Left hindlimb (tissue), 1 donor: ENCODE data around the gene MYO1A.

Experiments
- DNase-seq: peaks from one replicate; pipeline ENCODE4 v3.0.0-alpha.2; 2018

The MYO1A gene

DNA sequence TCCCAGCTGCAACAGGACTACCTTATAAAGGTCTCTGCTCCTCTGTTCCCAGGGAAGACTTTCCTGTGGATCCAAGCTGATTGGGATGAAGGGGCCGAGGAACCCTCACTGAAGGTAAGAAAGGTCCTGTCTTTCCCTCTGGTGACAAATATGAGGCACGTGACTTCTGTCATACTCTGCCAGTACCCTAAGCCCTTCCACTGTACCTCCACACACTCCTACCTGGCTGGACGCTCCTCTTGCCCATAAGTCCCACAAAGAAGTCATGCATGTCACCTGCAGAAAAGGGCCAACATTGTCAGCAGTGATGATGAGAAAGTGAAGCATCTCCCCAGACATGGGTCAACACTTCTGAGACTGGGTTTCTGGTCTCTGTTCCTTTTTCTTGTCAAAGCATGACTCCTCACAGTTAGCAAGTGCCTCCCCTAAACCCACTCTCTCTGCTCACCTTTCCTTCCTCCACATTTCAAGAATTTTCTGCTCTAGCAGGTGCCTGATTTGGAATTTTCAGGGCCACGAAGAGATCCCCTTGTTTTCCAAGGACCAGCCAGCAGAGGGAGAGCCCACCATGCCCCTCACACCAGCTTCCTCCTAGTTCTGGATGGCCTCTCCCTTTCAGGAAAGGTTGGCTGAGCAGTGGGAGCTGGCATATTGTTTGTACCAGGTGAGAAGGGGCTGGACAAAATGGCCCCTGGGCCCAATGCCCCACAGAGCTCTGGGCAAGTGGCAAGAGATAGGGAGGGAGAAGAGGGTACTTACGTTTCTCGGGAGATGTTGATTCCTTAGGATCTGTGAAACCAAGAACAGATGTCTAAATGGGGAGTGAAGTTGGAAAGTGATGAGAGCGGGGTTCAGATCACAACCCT, 37.1 kb downstream of the MYO1A start:
- no peak for DNase-seq

DNA sequence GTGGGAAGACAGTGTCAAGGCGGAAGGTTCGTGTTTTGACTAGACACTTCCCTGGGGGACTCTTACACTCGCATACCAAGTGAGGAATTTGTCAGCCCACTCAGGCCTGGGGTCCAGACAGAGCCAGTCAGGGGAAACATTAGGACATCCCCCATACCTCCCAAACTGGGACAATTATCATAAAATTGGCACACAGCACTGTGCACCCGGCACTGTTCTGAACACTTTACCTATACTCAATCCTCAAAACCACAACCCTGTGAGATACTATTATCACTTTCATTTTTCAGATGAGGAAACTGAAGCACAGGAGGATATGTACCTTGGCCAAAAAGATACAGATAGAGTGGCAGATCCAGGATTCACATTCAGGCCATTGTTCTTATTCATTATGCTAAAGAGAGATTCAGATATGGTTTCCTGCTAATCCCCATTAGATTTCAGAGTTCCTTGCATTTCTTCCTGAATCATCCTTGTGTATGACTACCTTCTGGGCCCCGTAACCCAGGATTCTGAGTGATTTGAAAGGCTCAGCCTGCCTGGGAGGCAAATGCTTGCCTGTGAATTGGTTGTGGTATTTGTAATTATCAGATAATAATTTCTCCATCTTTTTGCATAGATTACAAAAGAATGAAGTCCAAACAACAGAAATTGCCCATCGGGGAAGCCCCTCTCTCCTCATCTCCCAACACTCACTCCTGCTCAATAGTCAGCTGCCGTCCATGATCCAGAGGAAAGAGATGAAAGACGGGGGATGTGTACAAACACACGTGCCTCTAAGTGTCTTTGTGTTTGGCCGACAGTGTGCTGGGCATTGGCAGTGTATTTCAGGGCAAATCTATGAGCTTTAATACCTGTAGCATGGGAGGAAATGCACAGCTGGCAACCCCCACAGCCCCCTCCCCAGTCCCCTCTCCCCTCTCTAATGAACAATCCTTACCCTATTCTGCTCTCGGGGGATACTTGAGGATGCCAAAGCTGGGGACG, 38.2 kb downstream of the MYO1A start:
- no peak for DNase-seq

DNA sequence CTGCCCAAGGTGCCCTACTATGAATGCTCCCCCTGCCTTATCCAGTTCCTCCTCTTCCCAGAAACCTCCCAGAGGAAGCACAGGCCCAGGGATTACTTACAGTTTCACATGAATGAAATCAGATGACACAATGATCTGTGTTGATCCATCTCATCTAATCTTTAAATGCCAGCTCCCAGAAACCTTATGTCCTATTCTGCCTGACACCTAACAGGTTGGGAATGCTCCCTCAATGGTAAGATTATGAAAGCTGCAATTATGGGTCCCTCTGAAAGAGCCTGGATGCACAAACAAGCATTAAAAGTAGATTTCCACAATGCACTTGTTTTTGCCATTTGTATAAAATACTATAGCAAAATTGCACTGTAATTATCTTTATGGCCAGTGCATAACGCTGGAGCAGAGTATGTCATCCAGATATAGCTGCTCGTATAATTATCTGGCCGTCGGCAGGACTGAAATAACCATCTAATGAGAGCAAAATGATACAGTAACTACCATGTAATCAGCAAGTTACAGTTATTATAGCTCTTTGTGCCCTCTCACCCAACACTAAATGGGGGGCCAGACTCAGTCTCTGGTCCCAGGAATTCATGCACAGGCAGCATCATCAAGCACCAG, 39.2 kb downstream of the MYO1A start:
- DNase-seq, result no peak

DNA sequence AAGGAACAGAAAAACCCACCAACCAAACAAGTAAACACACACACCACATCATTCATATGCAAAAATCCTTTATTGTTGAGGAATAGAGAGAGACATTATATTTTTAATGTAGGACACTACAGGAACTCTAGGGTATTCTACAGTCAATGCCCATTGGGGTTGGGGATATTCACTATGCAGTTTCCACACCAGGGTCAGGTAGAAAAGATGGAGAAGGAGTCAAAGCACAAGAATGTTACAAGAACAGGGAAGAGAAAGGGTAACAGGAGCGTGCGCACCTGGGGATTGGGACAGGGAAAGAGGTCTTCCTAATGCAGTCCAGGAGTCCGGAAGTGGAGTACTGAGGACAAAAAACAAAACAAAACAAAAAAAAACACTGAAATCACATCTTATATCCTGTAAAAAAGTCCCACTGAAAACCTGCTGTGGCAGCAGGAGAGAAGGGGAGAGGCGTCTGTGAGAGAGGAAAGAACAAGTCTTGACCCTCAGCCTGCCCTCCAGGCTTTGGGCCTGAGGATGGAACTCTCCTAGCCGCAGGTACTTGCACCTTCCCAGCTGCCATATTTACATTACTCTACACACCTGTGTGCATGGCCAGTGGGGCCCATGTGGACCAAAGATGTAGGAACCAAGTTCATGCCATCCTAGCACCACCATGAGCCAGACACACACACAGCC, 39.8 kb downstream of the MYO1A start:
- no peak for DNase-seq

DNA sequence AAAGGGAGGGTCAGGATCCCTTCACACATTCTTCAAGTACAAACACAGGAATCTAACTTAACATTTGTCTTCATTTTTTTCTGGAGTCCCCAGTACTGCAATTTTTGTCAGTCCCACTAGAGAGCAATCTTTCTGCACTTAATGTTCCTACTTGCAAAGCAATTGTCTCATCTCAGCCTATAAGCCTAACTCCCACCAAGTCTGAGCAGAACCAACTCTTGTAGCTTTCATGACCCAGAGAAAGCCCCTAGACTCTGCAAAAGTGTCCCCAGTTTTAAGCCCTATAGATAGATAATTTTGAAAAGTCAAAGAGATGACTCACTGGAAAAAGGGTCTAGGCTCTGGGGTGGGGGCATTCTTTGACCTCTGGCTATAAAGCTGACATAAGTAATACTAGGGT, 41.8 kb downstream of the MYO1A start:
- no peak for DNase-seq

DNA sequence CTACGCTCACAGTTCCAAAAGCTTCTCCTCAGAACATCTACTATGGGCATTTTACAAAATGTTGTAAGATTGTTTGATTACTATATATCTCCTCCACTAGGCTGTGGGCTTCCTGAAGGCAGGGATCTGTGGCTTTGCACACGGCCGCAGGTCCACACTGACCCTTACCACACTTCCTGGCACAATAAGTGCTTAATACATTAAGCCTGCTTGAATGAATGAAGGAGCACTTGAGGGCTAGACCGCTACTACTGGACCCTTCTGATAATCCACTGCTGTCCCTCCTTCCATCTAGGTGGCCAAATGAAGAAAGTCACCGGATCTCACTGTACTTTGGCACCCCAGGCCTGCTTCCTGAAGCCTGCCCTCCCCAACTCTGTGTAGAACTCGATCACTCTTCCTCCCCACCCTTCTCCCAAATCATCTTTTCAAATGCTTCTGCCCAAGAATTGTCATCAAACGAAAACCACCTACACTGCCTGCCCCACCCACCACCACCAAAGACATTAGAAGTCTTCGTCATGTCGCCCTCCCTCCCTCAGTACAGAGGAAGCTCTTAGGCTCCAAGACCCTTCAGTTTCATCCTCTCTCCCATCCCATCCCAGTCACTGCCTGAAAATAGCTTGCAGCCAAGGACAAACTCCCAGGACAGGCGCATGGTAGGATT, 43.0 kb downstream of the MYO1A start:
- DNase-seq, result no peak

DNA sequence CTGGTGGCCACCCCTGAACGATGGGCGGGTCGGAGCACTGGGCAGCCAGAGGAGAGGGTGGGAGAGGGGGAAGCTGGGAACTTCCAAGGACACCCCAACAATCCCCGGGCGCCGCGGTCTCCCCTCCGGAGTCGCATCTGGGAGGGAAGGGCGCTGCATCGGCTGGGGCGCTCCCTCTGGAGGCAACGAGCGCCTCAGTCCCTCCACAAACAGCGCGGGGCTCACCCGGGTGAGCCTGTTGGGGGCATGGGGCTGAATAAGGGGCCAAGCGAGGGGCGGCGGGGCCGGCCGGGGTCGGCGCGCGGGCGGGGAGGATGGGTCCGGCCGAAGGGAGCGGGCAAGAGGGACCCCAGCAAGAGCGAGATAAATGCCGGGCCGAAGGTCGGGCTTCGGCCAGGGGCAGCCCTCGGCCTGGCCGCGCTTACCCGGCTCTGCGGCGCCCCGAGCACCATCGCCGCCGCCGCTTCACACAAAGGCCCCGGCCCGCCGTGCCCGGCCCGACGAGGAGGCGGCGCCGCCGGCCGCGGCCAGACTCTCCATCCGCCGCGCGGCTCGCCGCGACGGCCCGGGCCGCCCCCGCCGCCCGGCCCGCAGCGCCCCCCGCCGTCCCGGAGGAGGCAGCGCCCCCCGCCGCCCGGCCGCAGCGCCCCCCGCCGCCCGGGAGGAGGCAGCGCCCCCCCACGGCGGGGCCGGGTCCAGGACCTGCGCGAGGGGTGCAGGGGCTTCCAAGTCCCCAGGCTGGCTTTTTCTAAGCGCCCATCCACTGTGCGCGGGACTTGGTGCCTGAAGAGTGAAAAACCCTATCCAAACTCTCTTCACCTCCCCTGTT, 43.7 kb downstream of the MYO1A start, which contains the start of gene ZBTB39:
Gene ZBTB39 (minus strand): TSS at position 567 of the 829 bp plus-strand sequence. CDS start 1,629 bp downstream, outside the sequence.
- peak; percentile 67 for DNase-seq

DNA sequence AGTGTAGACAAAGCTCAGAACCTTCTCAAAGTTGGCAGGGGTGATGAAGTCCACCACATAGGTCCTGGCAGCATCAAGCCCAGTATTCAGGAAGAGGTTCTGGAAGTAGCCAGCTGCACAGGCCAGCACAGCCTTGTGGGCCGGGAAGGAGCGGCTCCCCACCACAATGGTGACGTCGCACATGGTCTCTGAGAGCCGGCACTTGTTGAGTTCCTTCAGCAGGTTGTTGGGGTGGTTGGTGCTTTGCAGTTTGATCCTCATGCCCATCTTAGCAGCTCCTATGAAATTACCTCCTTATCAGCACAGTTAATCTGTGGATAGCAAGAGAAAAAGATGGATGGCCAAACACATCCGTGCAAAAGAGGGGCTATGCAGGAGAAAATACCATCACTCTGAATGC, 45.3 kb downstream of the MYO1A start:
- DNase-seq, result no peak

DNA sequence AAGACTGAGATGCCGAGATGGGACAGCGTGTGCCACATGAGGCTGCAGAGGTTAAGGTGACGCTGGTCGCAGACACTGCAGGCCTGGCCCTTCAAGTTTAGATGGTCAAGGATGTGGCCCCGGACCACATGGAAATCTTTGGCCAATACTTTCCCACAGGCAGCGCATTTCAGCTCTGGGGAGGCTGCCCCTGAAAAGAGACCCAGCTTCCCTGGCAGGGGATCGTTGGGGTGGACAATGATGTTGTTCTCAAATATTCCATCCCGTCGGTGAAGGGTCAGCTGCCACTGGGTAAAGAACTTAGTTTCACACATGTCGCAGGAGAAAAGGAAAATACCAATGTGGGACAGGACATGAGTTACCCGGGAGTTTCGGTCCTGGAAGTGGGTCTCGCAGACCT, 46.5 kb downstream of the MYO1A start:
- DNase-seq, result no peak

DNA sequence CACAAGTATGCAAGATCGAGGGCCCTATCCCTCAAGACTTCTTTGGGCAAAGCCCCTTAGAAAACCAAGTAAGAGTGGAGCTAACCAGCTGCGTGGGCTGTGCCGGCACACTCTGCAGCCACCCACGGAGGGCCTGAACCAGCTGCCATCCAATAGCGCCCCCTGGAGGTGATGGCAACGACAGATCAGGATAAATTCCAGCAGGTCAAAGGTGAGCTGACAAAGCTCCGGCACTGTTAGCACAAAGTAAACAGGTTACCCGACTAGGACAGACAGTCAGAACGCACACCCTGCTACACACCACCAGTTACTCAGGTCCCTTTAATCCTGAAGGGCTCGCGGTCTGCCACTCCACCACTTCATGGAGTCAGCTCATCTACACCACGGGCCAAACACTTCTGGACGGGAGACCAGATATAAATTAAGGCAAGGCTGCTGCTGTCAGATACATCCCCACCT, 48.5 kb downstream of the MYO1A start:
- no peak for DNase-seq

DNA sequence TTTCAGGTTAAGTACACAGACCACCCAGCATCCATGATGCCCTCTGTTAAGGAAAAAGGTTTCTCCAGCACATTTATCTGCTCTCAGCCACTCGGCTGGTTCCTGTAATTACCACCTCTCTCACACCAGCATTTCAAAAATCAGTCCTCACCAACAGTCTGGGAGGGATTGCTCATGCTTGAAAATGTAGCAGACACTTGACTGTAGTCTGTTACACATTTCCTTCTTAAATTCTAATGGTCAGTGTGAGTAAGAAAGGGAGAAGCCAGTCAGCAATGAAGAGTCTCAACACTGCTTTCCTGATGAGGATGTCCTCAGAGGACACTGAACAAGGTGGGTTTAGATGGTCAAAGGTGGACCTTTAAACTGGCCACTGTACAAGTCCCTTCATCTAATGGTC, 49.5 kb downstream of the MYO1A start:
- DNase-seq, result no peak

DNA sequence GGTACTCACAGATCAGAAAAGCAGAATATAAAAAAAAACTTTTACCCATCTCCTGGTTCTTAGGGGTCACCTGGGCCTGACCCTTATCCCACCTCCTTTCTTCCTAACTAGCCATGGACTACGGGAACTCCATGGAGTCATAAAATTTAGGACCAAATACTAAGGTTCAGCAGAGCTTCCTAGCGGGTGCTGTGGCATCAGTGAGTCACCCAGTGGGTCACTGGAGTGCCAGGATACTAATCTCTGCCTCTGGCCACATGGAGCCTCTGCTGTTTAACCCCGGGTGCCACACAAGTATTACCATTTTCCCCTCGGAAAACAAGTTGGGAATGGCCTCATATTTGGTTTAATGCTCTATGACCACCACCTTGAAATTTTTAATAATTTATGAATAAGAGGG, 50.5 kb downstream of the MYO1A start:
- DNase-seq, result no peak

DNA sequence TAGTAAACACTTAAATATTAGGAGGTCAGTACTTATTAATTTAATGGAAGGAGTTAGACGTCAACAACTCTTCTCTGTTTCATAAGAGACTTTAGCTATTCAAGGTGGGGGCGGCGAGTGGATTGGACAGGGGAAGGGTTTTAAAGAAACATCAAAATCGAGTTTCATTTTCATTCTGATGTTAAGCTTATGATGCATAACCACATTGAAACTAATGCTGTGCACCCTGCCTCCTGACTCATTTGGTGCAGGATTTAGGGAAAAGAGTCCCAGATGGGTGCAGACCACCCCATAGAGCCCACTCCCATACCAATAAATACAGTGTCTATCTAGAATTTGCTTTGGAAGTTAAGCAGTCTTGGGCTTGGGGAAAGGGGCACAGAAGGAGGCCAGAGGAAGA, 50.9 kb downstream of the MYO1A start:
- DNase-seq, result no peak

DNA sequence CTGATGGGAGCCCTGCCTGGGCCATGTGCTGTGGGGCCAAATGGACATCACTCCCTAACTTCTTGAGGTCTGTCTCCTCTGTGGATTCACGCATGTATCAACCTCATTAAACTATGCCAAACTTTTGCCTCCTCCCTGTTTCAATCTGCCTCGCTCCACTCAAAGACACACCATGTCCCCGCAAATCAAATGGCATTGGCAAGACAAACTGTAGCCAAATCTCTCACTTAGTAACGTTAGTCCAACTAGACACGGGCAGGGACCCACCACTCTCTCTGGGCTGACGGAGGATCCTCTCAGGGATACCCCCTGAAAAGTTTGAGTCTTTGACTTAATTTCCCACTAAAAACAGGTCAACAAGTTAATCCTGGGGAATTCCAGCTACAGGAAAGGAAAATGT, 51.6 kb downstream of the MYO1A start:
- DNase-seq, result no peak

DNA sequence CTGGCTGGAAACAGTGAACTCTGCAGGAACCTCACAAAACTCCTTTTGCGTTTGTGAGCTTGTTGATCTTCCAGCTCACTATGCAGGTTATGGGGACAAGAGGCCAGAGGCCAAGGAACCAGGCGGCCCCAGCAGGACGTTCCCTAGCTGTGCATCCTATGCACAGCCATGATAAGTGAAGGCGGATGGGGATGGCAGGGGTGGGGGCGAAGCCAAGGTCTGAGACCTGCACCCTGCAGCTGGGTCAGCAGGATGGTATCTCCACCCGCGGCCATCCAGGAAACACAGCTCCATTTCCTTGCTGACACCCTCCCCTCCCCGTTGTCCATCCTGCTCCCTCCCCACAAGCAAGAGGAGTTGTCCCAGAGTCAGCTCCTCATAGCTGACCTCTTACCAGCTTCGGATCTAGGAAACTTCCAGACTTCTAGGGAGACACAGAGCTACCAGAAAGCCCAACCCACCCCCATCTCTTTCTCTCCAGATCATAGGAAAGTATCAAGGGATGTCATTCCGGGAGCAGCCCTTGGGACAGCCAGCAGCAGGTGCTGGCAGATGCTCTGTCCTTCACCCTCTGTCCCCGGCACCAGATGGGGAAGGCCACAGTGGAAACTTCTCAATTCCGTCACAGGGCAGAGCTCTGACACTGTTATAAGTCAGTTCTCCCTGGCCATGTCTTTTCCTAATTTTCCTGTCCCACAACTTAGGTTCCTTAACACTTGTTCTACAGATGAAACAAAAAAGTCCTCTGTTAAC, 53.0 kb downstream of the MYO1A start:
- DNase-seq, result no peak

DNA sequence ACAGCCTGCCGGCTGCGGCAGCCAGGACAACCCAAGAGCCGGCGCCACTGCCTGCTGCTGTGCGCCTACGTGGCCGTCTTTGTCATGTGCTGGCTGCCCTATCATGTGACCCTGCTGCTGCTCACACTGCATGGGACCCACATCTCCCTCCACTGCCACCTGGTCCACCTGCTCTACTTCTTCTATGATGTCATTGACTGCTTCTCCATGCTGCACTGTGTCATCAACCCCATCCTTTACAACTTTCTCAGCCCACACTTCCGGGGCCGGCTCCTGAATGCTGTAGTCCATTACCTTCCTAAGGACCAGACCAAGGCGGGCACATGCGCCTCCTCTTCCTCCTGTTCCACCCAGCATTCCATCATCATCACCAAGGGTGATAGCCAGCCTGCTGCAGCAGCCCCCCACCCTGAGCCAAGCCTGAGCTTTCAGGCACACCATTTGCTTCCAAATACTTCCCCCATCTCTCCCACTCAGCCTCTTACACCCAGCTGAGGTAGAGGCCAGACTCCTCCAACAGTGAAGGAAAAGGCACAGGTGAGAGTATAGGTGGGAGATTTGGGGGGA, 53.9 kb downstream of the MYO1A start:
- DNase-seq, result no peak

DNA sequence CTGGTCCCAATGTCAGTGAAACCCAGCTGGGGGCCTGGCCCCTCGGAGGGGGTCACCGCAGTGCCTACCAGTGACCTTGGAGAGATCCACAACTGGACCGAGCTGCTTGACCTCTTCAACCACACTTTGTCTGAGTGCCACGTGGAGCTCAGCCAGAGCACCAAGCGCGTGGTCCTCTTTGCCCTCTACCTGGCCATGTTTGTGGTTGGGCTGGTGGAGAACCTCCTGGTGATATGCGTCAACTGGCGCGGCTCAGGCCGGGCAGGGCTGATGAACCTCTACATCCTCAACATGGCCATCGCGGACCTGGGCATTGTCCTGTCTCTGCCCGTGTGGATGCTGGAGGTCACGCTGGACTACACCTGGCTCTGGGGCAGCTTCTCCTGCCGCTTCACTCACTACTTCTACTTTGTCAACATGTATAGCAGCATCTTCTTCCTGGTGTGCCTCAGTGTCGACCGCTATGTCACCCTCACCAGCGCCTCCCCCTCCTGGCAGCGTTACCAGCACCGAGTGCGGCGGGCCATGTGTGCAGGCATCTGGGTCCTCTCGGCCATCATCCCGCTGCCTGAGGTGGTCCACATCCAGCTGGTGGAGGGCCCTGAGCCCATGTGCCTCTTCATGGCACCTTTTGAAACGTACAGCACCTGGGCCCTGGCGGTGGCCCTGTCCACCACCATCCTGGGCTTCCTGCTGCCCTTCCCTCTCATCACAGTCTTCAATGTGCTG, 54.6 kb downstream of the MYO1A start:
- DNase-seq, result no peak

DNA sequence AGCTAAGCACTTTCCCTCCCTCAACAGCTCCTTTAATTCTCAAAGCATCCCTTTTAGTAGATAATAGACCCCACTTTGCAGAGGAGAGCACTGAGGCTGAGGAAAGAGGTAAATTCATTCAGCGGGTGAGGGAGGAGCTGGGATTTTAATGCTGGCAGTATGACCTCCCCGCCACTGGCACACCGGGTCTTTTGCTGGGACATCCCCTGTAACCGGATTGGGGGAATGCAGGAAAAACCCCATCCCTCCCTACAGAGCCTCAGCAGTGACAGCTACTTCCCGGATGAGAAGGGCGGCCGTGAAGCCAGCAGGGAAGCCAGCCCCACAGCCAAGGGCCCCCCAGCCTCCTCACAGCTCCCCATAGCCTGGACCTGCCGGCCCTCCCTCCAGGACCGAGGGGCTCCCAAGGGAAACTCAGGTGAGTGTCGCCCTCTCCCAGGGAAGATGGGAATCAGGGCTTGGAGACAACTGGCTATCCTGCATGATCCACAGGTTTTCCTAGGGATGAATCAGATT, 55.6 kb downstream of the MYO1A start:
- DNase-seq, result no peak

DNA sequence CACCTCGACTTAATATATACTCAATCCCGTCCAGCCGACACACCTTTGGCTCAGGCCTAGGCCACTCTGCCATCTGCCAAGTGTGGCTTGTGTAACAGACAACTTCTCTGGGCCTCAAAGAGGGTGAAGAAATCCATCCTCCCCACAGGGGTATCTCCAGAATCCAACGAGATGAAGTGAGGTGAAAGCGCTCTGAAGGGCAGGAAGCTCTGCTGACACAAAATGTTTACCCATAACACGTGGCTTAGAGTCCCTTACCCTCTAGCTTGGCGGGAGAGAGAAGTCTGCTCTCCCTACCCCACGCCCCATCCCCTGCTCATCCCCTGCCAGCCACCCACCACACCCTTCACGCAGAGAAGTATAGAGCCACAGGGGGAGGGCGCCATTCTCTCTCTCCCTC, 56.6 kb downstream of the MYO1A start:
- no peak for DNase-seq
